Measurements from ENCODE around the gene HNRNPUL1.
"Not testable (repeated sequence)": the region's sequence is repeated elsewhere in the genome, so short reads cannot be mapped to it uniquely, and the experiment has no call there.

The HNRNPUL1 gene

DNA sequence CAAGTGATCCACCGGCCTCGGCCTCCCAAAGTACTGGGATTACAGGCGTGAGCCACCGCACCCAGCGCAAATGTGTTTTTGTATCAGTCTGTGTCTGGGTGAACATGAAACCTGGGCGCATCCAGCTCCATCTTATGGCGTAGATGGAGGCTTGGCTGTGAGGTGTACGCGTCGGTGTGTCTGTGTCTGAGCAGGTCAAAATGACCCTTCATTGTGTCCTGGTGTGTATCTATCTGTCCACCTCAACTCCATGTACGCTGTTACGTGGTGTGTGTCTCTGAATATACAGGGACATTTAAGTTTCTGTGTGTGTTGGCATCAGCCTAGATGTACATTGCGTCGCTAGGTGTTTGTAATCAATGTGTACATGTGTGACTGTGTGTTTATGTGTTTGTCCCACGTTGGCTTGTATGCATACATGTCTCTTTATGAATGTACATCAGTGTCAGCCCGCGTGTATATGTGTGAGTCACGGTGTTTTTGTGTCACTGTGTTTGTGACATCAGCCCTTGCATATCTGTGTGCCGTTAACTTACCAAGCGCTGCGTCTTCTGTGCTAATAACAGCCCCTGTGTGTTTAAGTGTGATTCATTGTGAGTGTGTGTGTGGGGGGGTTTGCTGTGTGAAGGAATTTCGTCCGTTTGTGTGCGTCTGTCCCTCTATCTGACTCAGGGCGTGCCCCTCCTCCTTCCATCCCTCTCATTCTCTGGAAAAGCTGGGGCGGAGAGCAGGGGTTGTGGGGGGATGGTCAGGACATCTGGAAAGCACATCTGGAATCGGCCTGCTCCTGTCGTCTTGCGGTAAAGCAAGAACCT lies 38.7 kb upstream of the HNRNPUL1 start:
- peak overlapping the region; percentile 80 for H3K9ac ChIP-seq (ENCODE audit: low read length)
- peak; percentile 91 for DNase-seq (ENCODE audit: low read depth)
- peaks cover 56% of the 10 kb centered on the region for H3K4me1 ChIP-seq (ENCODE audit: control insufficient read depth, insufficient read depth, low read length)
- H3K4me3 ChIP-seq (ENCODE audit: low read length) = peak overlapping the region; percentile 75
- H3K27me3 ChIP-seq (replicated peaks; ENCODE audit: control insufficient read depth, insufficient read depth, low read length) = no peaks in the 10 kb centered on the region
- peaks cover 28% of the 10 kb centered on the region for H3K36me3 ChIP-seq (ENCODE audit: control insufficient read depth, insufficient read depth, low read length, severe bottlenecking)
- H3K9me3 ChIP-seq (ENCODE audit: control insufficient read depth, low read length) = no peaks in the 10 kb centered on the region

DNA sequence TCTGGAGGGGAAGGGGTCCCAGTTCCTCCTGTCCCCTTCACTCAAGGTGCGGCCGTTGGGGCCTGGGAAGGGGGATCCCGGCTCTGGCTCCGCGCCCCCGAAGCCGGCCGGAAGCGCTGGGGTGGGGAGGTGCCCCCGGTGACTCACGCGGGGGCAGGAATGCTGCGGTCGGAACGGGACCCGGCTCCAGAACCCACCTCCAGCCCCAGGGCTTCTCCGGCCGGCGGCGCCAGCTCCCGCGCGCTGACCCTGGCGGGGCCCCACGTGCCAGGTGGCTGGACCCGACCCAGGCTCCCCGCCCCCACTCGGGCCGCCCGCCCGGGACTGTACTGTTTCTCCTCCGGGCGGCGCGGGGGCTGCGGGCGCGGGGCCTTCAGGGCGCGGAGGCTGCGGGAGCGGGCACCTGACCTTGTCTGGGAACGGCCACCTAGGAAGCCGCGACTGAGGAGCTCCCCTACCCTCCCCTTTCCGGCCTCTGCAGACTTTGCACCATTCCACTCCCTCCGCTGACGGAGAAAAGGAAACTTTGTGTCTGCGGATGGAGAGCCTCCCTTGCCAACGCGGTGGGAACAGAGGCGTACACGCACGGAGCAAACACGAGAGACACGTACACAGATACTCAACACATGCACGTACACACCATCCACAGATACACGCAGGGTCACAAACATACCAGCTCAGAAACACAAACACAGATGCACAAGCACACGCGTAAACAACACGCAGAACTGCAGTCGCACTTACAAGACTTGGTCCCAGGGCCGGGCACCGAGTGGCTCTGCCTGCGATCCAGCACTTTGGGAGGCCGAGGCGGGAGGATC lies 37.9 kb upstream of the HNRNPUL1 start:
- peak; percentile 91 for DNase-seq (ENCODE audit: low read depth)
- H3K36me3 ChIP-seq (ENCODE audit: control insufficient read depth, insufficient read depth, low read length, severe bottlenecking) = peaks cover 23% of the 10 kb centered on the region

GRCh38 chr19:41226874-41227390 lies 37.2 kb upstream of the HNRNPUL1 start:
- DNase-seq (ENCODE audit: low read depth) = no peak
- H3K9me3 ChIP-seq (ENCODE audit: control insufficient read depth, low read length) = no peaks in the 10 kb centered on the region
- peak overlapping the region; percentile 80 for H3K9ac ChIP-seq (ENCODE audit: low read length)
- peak overlapping the region; percentile 75 for H3K4me3 ChIP-seq (ENCODE audit: low read length)
- peaks cover 42% of the 10 kb centered on the region for H3K4me1 ChIP-seq (ENCODE audit: control insufficient read depth, insufficient read depth, low read length)
- H3K36me3 ChIP-seq (ENCODE audit: control insufficient read depth, insufficient read depth, low read length, severe bottlenecking) = peaks cover 20% of the 10 kb centered on the region
- H3K27me3 ChIP-seq (replicated peaks; ENCODE audit: control insufficient read depth, insufficient read depth, low read length) = no peaks in the 10 kb centered on the region

More for the DNA sequence above, 37.9 kb upstream of the HNRNPUL1 start:
- no peaks in the 10 kb centered on the region for H3K27me3 ChIP-seq (replicated peaks; ENCODE audit: control insufficient read depth, insufficient read depth, low read length)
- no peaks in the 10 kb centered on the region for H3K9me3 ChIP-seq (ENCODE audit: control insufficient read depth, low read length)
- H3K9ac ChIP-seq (ENCODE audit: low read length) = peak overlapping the region; percentile 80
- H3K4me3 ChIP-seq (ENCODE audit: low read length) = peak overlapping the region; percentile 75
- peaks cover 48% of the 10 kb centered on the region for H3K4me1 ChIP-seq (ENCODE audit: control insufficient read depth, insufficient read depth, low read length)

GRCh38 chr19:41228486-41228885 lies 35.7 kb upstream of the HNRNPUL1 start:
- H3K9me3 ChIP-seq (ENCODE audit: control insufficient read depth, low read length) = no peaks in the 10 kb centered on the region
- H3K36me3 ChIP-seq (ENCODE audit: control insufficient read depth, insufficient read depth, low read length, severe bottlenecking) = peaks cover 19% of the 10 kb centered on the region
- peaks cover 32% of the 10 kb centered on the region for H3K4me1 ChIP-seq (ENCODE audit: control insufficient read depth, insufficient read depth, low read length)
- H3K9ac ChIP-seq (ENCODE audit: low read length) = no peak overlapping the region
- no peak for DNase-seq (ENCODE audit: low read depth)
- H3K27me3 ChIP-seq (replicated peaks; ENCODE audit: control insufficient read depth, insufficient read depth, low read length) = no peaks in the 10 kb centered on the region
- no peak overlapping the region for H3K4me3 ChIP-seq (ENCODE audit: low read length)

DNA sequence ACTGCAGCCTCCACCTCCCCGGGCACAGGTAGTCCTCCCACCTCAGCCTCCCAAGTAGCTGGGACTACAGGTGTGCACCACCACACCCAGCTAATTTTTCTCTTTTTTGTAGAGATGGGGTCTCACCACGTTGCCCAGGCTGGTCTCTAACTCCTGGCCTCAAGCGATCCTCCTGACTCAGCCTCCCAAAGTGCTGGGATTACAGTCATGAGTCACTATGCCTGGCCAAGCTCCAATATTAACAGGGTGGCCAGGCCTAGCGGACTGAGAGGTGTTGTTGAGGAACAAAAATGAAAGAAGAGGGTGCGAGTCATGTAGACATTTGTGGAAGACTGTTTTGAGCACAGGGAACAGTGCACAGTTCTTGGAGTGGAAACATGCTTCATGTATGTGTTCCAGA lies 34.8 kb upstream of the HNRNPUL1 start:
- Histone ChIP-seq H3K4me1 (ENCODE audit: control insufficient read depth, insufficient read depth, low read length) (peaks cover 24% of the 10 kb centered on the region), H3K36me3 (ENCODE audit: control insufficient read depth, insufficient read depth, low read length, severe bottlenecking) (peaks cover 26% of the 10 kb centered on the region)
- not testable (repeated sequence) for H3K9me3 ChIP-seq (ENCODE audit: control insufficient read depth, low read length); H3K27me3 ChIP-seq (replicated peaks; ENCODE audit: control insufficient read depth, insufficient read depth, low read length); H3K9ac ChIP-seq (ENCODE audit: low read length); H3K4me3 ChIP-seq (ENCODE audit: low read length); DNase-seq (ENCODE audit: low read depth)

DNA sequence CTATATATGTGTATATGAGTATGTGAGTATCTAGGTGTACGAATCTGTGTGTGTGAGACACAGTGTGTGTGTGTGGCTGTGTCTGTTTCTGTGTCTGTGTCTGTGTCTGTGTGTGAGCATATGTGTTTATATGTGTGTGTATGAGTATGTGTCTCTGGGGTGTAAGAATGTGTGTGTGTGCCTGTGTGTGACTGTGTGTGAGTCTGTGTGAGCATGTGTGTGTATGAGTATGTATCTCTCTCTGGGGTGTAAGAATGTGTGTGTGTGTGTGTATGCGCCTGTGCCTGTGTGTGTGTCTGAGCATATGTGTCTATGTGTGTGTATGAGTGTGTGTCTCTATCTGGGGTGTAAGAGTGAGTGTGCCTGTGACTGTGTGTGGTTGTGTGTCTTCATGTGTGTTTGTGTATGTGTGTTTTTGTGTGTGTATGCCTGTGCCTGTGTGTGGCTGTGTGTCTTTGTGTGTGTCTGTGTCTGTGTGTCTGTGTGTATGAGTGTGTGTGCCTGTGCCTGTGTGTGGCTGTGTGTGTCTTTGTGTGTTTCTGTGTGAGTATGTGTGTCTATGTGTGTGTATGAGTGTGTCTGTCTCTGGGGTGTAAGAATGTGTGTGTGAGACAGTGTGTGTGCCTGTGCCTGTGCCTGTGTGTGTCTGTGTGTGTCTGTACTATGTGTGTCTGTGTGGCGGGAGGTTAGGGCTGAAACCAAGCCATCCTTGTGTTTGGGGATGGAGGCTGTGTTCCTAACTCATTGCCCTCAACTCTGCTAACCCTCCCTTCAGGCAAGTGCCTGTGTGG lies 33.9 kb upstream of the HNRNPUL1 start:
- Histone ChIP-seq H3K4me3 (ENCODE audit: low read length) (no peak overlapping the region), H3K36me3 (ENCODE audit: control insufficient read depth, insufficient read depth, low read length, severe bottlenecking) (peaks cover 25% of the 10 kb centered on the region)
- no peak for DNase-seq (ENCODE audit: low read depth)

GRCh38 chr19:41232686-41233085 lies 31.5 kb upstream of the HNRNPUL1 start:
- Histone ChIP-seq H3K36me3 (ENCODE audit: control insufficient read depth, insufficient read depth, low read length, severe bottlenecking) (peaks cover 38% of the 10 kb centered on the region), H3K9me3 (ENCODE audit: control insufficient read depth, low read length) (no peaks in the 10 kb centered on the region), H3K27me3 (replicated peaks; ENCODE audit: control insufficient read depth, insufficient read depth, low read length) (no peaks in the 10 kb centered on the region), H3K4me3 (ENCODE audit: low read length) (no peak overlapping the region), H3K9ac (ENCODE audit: low read length) (no peak overlapping the region), H3K4me1 (ENCODE audit: control insufficient read depth, insufficient read depth, low read length) (peaks cover 3% of the 10 kb centered on the region)
- DNase-seq (ENCODE audit: low read depth) = no peak

More for the DNA sequence above, 33.9 kb upstream of the HNRNPUL1 start:
- Histone ChIP-seq H3K4me1 (ENCODE audit: control insufficient read depth, insufficient read depth, low read length) (peaks cover 17% of the 10 kb centered on the region), H3K27me3 (replicated peaks; ENCODE audit: control insufficient read depth, insufficient read depth, low read length) (no peaks in the 10 kb centered on the region), H3K9ac (ENCODE audit: low read length) (peak overlapping the region; percentile 2), H3K9me3 (ENCODE audit: control insufficient read depth, low read length) (no peaks in the 10 kb centered on the region)

- H3K27me3 ChIP-seq (replicated peaks; ENCODE audit: control insufficient read depth, insufficient read depth, low read length) = no peaks in the 10 kb centered on the region
- H3K4me3 ChIP-seq (ENCODE audit: low read length) = no peak overlapping the region
These were observed 30.4 kb upstream of the HNRNPUL1 start for GRCh38 chr19:41233748-41234240.

GRCh38 chr19:41234512-41235168 lies 29.5 kb upstream of the HNRNPUL1 start:
- peaks cover 55% of the 10 kb centered on the region for H3K36me3 ChIP-seq (ENCODE audit: control insufficient read depth, insufficient read depth, low read length, severe bottlenecking)
- H3K27me3 ChIP-seq (replicated peaks; ENCODE audit: control insufficient read depth, insufficient read depth, low read length) = no peaks in the 10 kb centered on the region
- no peak overlapping the region for H3K4me3 ChIP-seq (ENCODE audit: low read length)
- H3K4me1 ChIP-seq (ENCODE audit: control insufficient read depth, insufficient read depth, low read length) = peaks cover 2% of the 10 kb centered on the region
- DNase-seq (ENCODE audit: low read depth) = no peak
- no peaks in the 10 kb centered on the region for H3K9me3 ChIP-seq (ENCODE audit: control insufficient read depth, low read length)
- H3K9ac ChIP-seq (ENCODE audit: low read length) = no peak overlapping the region

More at GRCh38 chr19:41233748-41234240, 30.4 kb upstream of the HNRNPUL1 start:
- DNase-seq (ENCODE audit: low read depth) = no peak
- Histone ChIP-seq H3K4me1 (ENCODE audit: control insufficient read depth, insufficient read depth, low read length) (peaks cover 3% of the 10 kb centered on the region), H3K9me3 (ENCODE audit: control insufficient read depth, low read length) (no peaks in the 10 kb centered on the region), H3K9ac (ENCODE audit: low read length) (no peak overlapping the region), H3K36me3 (ENCODE audit: control insufficient read depth, insufficient read depth, low read length, severe bottlenecking) (peaks cover 46% of the 10 kb centered on the region)

DNA sequence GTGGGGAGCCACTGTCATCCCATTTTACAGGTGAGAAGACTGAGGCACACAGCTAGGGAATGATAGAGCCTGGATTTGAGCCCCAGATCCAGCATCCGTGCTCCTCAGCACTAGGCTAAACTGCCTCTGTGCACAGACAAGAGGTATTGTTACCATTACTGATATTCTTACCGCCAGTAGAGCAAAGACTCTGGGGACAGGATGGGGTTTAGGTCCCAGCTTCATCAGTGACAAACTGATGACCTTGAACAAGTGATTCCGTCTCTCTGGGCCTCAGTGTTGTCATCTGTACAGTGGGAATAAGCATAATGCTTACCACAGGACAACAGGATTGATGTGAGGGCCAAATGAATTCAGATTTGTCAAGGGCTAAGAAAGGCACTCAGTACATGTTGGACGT lies 28.7 kb upstream of the HNRNPUL1 start:
- H3K36me3 ChIP-seq (ENCODE audit: control insufficient read depth, insufficient read depth, low read length, severe bottlenecking) = peaks cover 61% of the 10 kb centered on the region
- DNase-seq (ENCODE audit: low read depth) = no peak

More for the DNA sequence above, 28.7 kb upstream of the HNRNPUL1 start:
- Histone ChIP-seq H3K9me3 (ENCODE audit: control insufficient read depth, low read length) (no peaks in the 10 kb centered on the region), H3K4me1 (ENCODE audit: control insufficient read depth, insufficient read depth, low read length) (no peaks in the 10 kb centered on the region), H3K9ac (ENCODE audit: low read length) (no peak overlapping the region), H3K27me3 (replicated peaks; ENCODE audit: control insufficient read depth, insufficient read depth, low read length) (no peaks in the 10 kb centered on the region), H3K4me3 (ENCODE audit: low read length) (no peak overlapping the region)
